Stimulated activated naive CD8-positive, alpha-beta T cell treated with anti-CD3 and anti-CD28 coated beads, Interleukin-15, Interleukin-2, amounts not matched to agents 100 ng/mL and 50 ng/mL, for 24 hours (primary cell): ENCODE data around the gene GSK3A.

Source experiments
- H3K27ac Mint-ChIP-seq: one replicate; pipeline ENCODE4 v1.8.0; 2021; ENCODE audit warnings: mild to moderate bottlenecking, mixed read lengths
- H3K27me3 Mint-ChIP-seq: one replicate; pipeline ENCODE4 v1.8.0; 2021; ENCODE audit warnings: mixed read lengths
- H3K36me3 Mint-ChIP-seq: one replicate; pipeline ENCODE4 v1.8.0; 2021; ENCODE audit warnings: low read depth, mixed read lengths
- H3K4me1 Mint-ChIP-seq: one replicate; pipeline ENCODE4 v1.8.0; 2021; ENCODE audit warnings: low read depth, mixed read lengths
- H3K4me3 Mint-ChIP-seq: one replicate; pipeline ENCODE4 v1.8.0; 2021; ENCODE audit warnings: mild to moderate bottlenecking, mixed read lengths
- H3K9me3 Mint-ChIP-seq: one replicate; pipeline ENCODE4 v1.8.0; 2021; ENCODE audit warnings: mixed read lengths

Gene GSK3A

GRCh38 chr19:42284066-42284501 is 41.7 kb upstream of the GSK3A start:
- peaks cover 25% of the 10 kb centered on the region for H3K4me1 Mint-ChIP-seq
- no peaks in the 10 kb centered on the region for H3K27me3 Mint-ChIP-seq
- H3K4me3 Mint-ChIP-seq, result no peak overlapping the region
- H3K27ac Mint-ChIP-seq, result no peak overlapping the region
- H3K9me3 Mint-ChIP-seq, result no peaks in the 10 kb centered on the region
- no peaks in the 10 kb centered on the region for H3K36me3 Mint-ChIP-seq

- Mint-ChIP-seq H3K27ac (no peak overlapping the region), H3K27me3 (no peaks in the 10 kb centered on the region), H3K4me1 (peaks cover 32% of the 10 kb centered on the region), H3K9me3 (no peaks in the 10 kb centered on the region), H3K36me3 (no peaks in the 10 kb centered on the region), H3K4me3 (no peak overlapping the region)
Measured at GRCh38 chr19:42283188-42284065, 41.0 kb upstream of the GSK3A start.

- peak overlapping the region; percentile 57 for H3K4me3 Mint-ChIP-seq
Measured at GRCh38 chr19:42282819-42283187, 40.4 kb upstream of the GSK3A start.

GRCh38 chr19:42281827-42282762 is 39.7 kb upstream of the GSK3A start:
- H3K4me1 Mint-ChIP-seq, result peaks cover 39% of the 10 kb centered on the region
- H3K27ac Mint-ChIP-seq, result no peak overlapping the region
- H3K36me3 Mint-ChIP-seq, result no peaks in the 10 kb centered on the region
- H3K4me3 Mint-ChIP-seq, result peak overlapping the region; percentile 63
- no peaks in the 10 kb centered on the region for H3K9me3 Mint-ChIP-seq
- H3K27me3 Mint-ChIP-seq, result no peaks in the 10 kb centered on the region

More at GRCh38 chr19:42282819-42283187, 40.4 kb upstream of the GSK3A start:
- Mint-ChIP-seq H3K27me3 (no peaks in the 10 kb centered on the region), H3K9me3 (no peaks in the 10 kb centered on the region), H3K36me3 (no peaks in the 10 kb centered on the region), H3K27ac (no peak overlapping the region), H3K4me1 (peaks cover 35% of the 10 kb centered on the region)

GRCh38 chr19:42281146-42281826 is 38.9 kb upstream of the GSK3A start:
- Mint-ChIP-seq H3K36me3 (peaks cover under 1% of the 10 kb centered on the region), H3K4me3 (peak overlapping the region; percentile 63), H3K9me3 (no peaks in the 10 kb centered on the region), H3K4me1 (peaks cover 46% of the 10 kb centered on the region), H3K27ac (peak overlapping the region; percentile 77), H3K27me3 (no peaks in the 10 kb centered on the region)

GRCh38 chr19:42280815-42281145 is 38.4 kb upstream of the GSK3A start:
- Mint-ChIP-seq H3K36me3 (peaks cover 5% of the 10 kb centered on the region), H3K27me3 (no peaks in the 10 kb centered on the region), H3K4me1 (peaks cover 46% of the 10 kb centered on the region), H3K4me3 (peak overlapping the region; percentile 60), H3K9me3 (no peaks in the 10 kb centered on the region), H3K27ac (no peak overlapping the region)

- no peaks in the 10 kb centered on the region for H3K9me3 Mint-ChIP-seq
- H3K27ac Mint-ChIP-seq, result peak overlapping the region; percentile 99
- peaks cover 5% of the 10 kb centered on the region for H3K36me3 Mint-ChIP-seq
- no peaks in the 10 kb centered on the region for H3K27me3 Mint-ChIP-seq
- H3K4me1 Mint-ChIP-seq, result peaks cover 43% of the 10 kb centered on the region
- H3K4me3 Mint-ChIP-seq, result peak overlapping the region; percentile 95
Measured at GRCh38 chr19:42279902-42280814, 37.8 kb upstream of the GSK3A start.

GRCh38 chr19:42279155-42279901 is 36.9 kb upstream of the GSK3A start:
- peak overlapping the region; percentile 95 for H3K4me3 Mint-ChIP-seq
- no peaks in the 10 kb centered on the region for H3K9me3 Mint-ChIP-seq
- peaks cover 45% of the 10 kb centered on the region for H3K4me1 Mint-ChIP-seq
- peak overlapping the region; percentile 99 for H3K27ac Mint-ChIP-seq
- H3K27me3 Mint-ChIP-seq, result no peaks in the 10 kb centered on the region
- peaks cover 13% of the 10 kb centered on the region for H3K36me3 Mint-ChIP-seq

- H3K9me3 Mint-ChIP-seq, result no peaks in the 10 kb centered on the region
- H3K27me3 Mint-ChIP-seq, result no peaks in the 10 kb centered on the region
- peak overlapping the region; percentile 99 for H3K27ac Mint-ChIP-seq
- H3K36me3 Mint-ChIP-seq, result peaks cover 15% of the 10 kb centered on the region
- peak overlapping the region; percentile 95 for H3K4me3 Mint-ChIP-seq
- H3K4me1 Mint-ChIP-seq, result peaks cover 45% of the 10 kb centered on the region
Measured at GRCh38 chr19:42278452-42279154, 36.2 kb upstream of the GSK3A start.

- Mint-ChIP-seq H3K27ac (peak overlapping the region; percentile 21), H3K9me3 (no peaks in the 10 kb centered on the region), H3K27me3 (no peaks in the 10 kb centered on the region)
Measured at GRCh38 chr19:42277821-42278451, 35.5 kb upstream of the GSK3A start.

GRCh38 chr19:42276821-42277220 is 34.4 kb upstream of the GSK3A start:
- no peaks in the 10 kb centered on the region for H3K27me3 Mint-ChIP-seq
- H3K9me3 Mint-ChIP-seq, result no peaks in the 10 kb centered on the region
- H3K4me1 Mint-ChIP-seq, result peaks cover 45% of the 10 kb centered on the region
- H3K4me3 Mint-ChIP-seq, result peak overlapping the region; percentile 28
- peak overlapping the region; percentile 31 for H3K27ac Mint-ChIP-seq
- peaks cover 18% of the 10 kb centered on the region for H3K36me3 Mint-ChIP-seq

More at GRCh38 chr19:42277821-42278451, 35.5 kb upstream of the GSK3A start:
- peak overlapping the region; percentile 21 for H3K4me3 Mint-ChIP-seq
- peaks cover 45% of the 10 kb centered on the region for H3K4me1 Mint-ChIP-seq
- peaks cover 18% of the 10 kb centered on the region for H3K36me3 Mint-ChIP-seq

GRCh38 chr19:42276284-42276683 is 33.9 kb upstream of the GSK3A start:
- peaks cover 49% of the 10 kb centered on the region for H3K4me1 Mint-ChIP-seq

More at GRCh38 chr19:42276284-42276683, 33.9 kb upstream of the GSK3A start:
- Mint-ChIP-seq H3K9me3 (no peaks in the 10 kb centered on the region), H3K36me3 (peaks cover 23% of the 10 kb centered on the region), H3K27ac (no peak overlapping the region), H3K27me3 (no peaks in the 10 kb centered on the region), H3K4me3 (no peak overlapping the region)
